Left ventricle myocardium inferior (tissue), 1 donor: ENCODE measurements around the gene TMEM106A. TPM values are rescaled to one million over a fixed set of nuclear protein-coding genes. Genes with fewer than 3 reads are reported as not detected.
"Not testable (repeated sequence)": the region's sequence is repeated elsewhere in the genome, so short reads cannot be mapped to it uniquely, and the experiment has no call there.

Experiments
- DNase-seq: peaks from one replicate; pipeline ENCODE4 v3.0.0-alpha.2; 2020
- H3K27ac ChIP-seq: fragments of 200-600 bp; replicated peaks from 2 replicates; pipeline ENCODE4 v1.8.0; 2021
- H3K27me3 ChIP-seq: fragments of 200-600 bp; 2 replicates; pipeline ENCODE4 v1.8.0; 2021; ENCODE audit warnings: low read depth
- H3K36me3 ChIP-seq: fragments of 200-600 bp; 2 replicates; pipeline ENCODE4 v1.8.0; 2021
- H3K4me1 ChIP-seq: fragments of 200-600 bp; 2 replicates; pipeline ENCODE4 v1.8.0; 2021
- H3K4me3 ChIP-seq: fragments of 200-600 bp; 2 replicates; pipeline ENCODE4 v1.8.0; 2021; ENCODE audit warnings: mild to moderate bottlenecking, moderate library complexity
- H3K9me3 ChIP-seq: fragments of 200-600 bp; replicated peaks from 2 replicates; pipeline ENCODE4 v1.8.0; 2021
- intact Hi-C: fragments of 100-400 bp; cut with micrococcal nuclease; formaldehyde crosslinking; loops from one replicate; pipeline ENCODE4 v1.11.0; 2022
- long read RNA-seq: library from polyadenylated mRNA; unstranded; transcript quantifications from one replicate; pipeline ENCODE4 v2.0.0, GENCODE V29; 2021
- total RNA-seq: library from RNA; stranded (reverse); fragmentation: NEBNext Ultra II Directional; extraction: Animal tissue kit (Norgen Biotek cat#: 25700); gene quantifications from one replicate; pipeline ENCODE4 v1.2.1, GENCODE V29; 2021
- TF ChIP-seq, protein P1 (sequence below): fragments of 200-600 bp; IDR thresholded peaks from 2 replicates; pipeline ENCODE4 v1.8.0; 2021; ENCODE audit warnings: antibody characterized with exemption, mild to moderate bottlenecking, borderline replicate concordance
- donor health status: DM: no; HTN: yes; CAD: no; lungs with severe emphysema.

TMEM106A gene, protein sequence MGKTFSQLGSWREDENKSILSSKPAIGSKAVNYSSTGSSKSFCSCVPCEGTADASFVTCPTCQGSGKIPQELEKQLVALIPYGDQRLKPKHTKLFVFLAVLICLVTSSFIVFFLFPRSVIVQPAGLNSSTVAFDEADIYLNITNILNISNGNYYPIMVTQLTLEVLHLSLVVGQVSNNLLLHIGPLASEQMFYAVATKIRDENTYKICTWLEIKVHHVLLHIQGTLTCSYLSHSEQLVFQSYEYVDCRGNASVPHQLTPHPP
- 3.2 TPM for total RNA-seq
- long read RNA-seq, partial matches to known transcripts: 0 of 2 reads
- long read RNA-seq, other reads (novel, unspliced or antisense): 2 of 2 reads

DNA sequence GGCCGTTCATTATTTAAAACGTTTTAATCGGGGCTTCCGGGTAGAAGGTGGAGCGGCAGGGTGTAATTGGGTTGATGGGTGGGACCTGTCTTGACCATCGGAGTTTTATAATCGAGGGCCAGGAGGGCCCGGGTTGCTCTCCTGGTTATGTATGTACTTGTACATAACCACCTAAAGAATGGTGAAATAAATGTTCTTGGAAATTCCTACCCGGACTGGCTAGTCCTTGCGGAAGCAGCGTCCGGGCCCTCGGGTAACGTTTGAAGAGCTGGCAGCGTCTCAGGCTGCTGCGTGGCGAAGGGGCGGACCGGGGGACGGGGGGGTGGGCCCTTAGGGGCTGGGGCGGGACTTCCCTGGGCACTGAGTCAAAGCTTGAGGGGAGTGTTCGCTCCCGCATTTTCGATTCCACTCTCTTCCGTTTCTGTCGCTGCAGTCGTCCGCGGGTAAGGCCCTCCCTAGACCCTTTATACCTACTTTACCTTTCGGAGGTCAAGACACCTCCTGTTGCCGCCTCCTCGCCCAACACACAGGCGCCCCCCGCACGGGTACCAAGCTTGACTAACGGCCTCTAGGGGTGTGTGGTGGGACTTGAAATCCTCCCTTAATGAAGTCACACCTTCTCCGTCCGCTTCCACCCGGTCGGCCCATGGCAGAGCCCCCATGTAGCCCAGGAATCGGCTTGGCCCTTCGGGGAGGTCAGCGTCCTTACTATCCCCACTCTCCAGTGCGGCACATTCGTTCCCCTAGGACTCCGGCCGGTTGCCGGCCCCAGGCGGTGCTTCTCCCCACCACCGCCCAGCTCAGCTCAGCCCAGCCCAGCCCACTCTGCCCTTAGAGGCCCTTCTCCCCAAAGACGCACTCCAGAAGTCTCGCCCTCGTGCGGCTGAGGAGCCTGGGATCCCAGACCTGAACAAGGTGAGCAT is at the start of gene TMEM106A:
Gene TMEM106A, plus strand, starts transcription at position 396 of the 923 bp plus-strand sequence. CDS start 1,167 bp downstream, outside the sequence.
- Histone ChIP-seq H3K27ac (peak within 1 kb of the TSS; percentile 81), H3K4me1 (peaks cover 20% of the 10 kb centered on the region), H3K4me3 (peak within 1 kb of the TSS; percentile 73), H3K27me3 (no peaks in the 10 kb centered on the region), H3K9me3 (no peaks in the 10 kb centered on the region), H3K36me3 (peaks cover 58% of the 10 kb centered on the region)
- DNase-seq: peak; percentile 81
- intact Hi-C loops: no loop called here
- TF ChIP-seq, protein P1, sequence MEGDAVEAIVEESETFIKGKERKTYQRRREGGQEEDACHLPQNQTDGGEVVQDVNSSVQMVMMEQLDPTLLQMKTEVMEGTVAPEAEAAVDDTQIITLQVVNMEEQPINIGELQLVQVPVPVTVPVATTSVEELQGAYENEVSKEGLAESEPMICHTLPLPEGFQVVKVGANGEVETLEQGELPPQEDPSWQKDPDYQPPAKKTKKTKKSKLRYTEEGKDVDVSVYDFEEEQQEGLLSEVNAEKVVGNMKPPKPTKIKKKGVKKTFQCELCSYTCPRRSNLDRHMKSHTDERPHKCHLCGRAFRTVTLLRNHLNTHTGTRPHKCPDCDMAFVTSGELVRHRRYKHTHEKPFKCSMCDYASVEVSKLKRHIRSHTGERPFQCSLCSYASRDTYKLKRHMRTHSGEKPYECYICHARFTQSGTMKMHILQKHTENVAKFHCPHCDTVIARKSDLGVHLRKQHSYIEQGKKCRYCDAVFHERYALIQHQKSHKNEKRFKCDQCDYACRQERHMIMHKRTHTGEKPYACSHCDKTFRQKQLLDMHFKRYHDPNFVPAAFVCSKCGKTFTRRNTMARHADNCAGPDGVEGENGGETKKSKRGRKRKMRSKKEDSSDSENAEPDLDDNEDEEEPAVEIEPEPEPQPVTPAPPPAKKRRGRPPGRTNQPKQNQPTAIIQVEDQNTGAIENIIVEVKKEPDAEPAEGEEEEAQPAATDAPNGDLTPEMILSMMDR: peak; percentile 50

DNA sequence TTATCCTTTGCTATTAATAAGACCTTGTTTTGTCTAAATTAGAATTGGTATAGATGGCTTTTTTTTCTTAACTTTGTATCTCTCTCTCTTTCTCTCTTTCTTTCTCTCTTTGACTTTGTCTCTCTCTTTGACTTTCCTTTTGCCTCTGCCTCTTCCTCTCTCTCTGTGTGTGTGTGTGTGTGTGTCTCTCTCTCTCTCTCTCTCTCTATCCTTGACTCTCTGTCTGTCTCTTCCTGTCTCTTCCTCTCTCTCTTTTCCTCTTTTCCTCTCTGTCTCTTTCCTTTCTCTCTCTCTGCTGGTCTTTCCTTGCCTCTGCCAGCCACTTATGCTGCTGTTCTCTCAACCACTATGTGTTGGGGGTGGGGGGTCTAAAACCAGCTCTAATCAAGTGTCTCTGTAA is 45.7 kb upstream of the TMEM106A start:
- intact Hi-C loops, H3K9me3 ChIP-seq, H3K27me3 ChIP-seq, H3K4me3 ChIP-seq, H3K36me3 ChIP-seq, H3K27ac ChIP-seq, DNase-seq: not testable (repeated sequence)
- peaks cover 18% of the 10 kb centered on the region for H3K4me1 ChIP-seq

DNA sequence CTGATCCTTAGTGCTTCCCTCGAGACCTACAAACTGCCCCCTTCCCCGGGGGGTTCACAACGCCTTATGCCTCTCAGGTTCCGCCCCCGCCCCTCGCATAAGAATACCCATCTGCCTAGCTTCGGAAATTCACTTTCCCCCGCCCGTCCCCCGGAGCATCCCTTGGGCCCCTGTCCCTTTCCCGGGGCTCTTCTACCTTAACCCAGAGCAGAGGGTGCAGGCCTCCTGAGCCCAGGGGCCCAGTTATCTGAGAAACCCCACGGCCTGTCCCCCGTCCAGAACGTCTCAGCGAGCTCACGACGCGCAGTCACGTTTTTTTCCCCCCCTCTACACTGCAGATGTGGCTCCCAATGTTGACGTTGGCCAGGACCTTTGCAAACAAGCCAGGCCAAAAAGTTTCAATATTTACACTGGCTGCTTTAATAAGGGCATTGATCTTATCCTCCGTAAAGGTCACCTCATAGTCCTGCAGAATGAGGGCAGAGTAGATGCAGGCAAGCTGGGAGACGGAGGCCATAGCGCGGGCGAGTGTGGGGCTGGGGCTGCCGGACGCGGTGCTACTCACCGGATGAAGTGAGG is 42.0 kb upstream of the TMEM106A start:
- Histone ChIP-seq H3K4me1 (peaks cover 52% of the 10 kb centered on the region), H3K36me3 (no peaks in the 10 kb centered on the region), H3K27ac (peak overlapping the region; percentile 93), H3K9me3 (no peaks in the 10 kb centered on the region), H3K4me3 (peak overlapping the region; percentile 74), H3K27me3 (no peaks in the 10 kb centered on the region)
- TF ChIP-seq, protein P1: no peak
- intact Hi-C loops: no loop called here
- DNase-seq: peak; percentile 19

DNA sequence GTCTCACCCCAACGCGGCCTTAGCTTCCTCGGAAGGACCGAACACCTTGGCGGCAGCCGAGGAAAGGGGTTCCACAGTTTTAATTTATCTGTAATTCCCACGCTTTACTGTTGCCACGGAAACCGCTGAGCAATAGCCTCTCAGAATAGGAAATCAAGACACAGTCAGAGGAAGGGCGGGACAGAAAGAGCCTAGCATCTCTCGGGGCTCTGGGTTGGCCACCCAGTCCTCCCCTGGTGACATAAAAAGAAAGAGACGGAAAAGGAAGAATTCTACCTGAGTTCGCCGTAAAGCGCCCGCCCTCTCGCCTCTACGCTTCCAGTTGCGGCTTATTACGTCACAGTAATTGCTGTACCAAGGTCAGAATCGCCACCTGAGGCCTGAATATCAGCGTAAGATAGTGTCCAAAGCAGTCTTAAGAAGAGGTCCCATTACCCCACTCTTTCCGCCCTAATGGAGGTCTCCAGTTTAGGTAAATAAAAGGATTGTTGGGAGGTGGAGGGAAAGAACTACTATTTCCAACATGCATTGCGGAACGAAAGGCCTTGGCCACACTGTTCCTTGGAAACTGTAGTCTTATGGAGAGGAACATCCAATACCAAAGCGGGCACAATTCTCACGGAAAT is 41.4 kb upstream of the TMEM106A start:
- no peaks in the 10 kb centered on the region for H3K27me3 ChIP-seq
- peak overlapping the region; percentile 74 for H3K4me3 ChIP-seq
- no peaks in the 10 kb centered on the region for H3K36me3 ChIP-seq
- TF ChIP-seq, protein P1: no peak
- no peaks in the 10 kb centered on the region for H3K9me3 ChIP-seq
- H3K4me1 ChIP-seq: peaks cover 58% of the 10 kb centered on the region
- peak overlapping the region; percentile 93 for H3K27ac ChIP-seq
- intact Hi-C loops: no loop called here
- DNase-seq: peak; percentile 86

DNA sequence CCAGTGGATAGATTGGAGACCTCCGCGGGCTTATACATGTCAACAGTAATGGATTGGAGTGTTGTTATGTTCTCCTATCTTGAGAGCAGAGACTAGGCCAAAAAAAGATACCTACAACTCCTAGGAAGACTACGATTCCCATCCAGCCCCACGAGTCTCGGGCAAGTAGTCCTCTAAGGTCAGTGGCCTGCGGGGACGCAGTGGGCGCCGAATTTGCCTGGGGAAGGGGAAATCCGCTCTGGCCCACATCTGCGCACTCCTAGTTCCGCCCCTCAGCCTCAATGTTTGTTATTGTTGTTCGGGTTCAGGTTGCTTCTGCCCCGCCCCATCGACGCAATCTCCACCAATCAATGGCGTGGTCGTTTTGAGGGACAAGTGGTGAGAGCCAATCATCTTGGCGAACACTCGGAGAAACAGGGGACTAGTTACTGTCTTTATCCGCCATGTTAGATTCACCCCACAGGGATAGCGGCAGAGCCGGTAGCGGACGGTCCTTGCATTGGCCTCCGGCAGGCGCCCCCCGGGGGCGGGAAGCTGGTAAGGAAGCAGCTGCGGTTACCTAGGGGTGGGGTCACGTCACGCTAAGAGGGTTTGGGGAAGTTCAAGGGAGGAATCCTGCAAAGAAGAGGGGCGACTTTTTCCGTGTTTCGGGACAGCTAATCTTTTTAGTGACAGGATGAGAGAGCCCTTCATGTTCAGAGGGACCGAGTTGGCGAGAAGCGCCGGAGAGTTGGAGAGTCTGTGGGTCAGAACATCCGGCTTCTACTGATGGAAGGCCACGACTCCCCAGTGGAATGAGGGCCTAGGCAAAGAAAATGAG is 40.7 kb upstream of the TMEM106A start, which contains the start of gene NBR1:
Gene NBR1, plus strand, starts transcription at position 449 of the 820 bp plus-strand sequence. CDS start 4,586 bp downstream, outside the sequence.
- TF ChIP-seq, protein P1: peak; percentile 44
- peaks cover 4% of the 10 kb centered on the region for H3K36me3 ChIP-seq
- peaks cover 65% of the 10 kb centered on the region for H3K4me1 ChIP-seq
- peak within 1 kb of the TSS; percentile 74 for H3K4me3 ChIP-seq
- peak within 1 kb of the TSS; percentile 93 for H3K27ac ChIP-seq
- peak; percentile 94 for DNase-seq
- no peaks in the 10 kb centered on the region for H3K9me3 ChIP-seq
- intact Hi-C loops: no loop called here
- H3K27me3 ChIP-seq: no peaks in the 10 kb centered on the region
